ENCODE data around the gene PRPF8. TPM values are rescaled to one million over a fixed set of nuclear protein-coding genes. Genes with fewer than 3 reads are reported as not detected.

Gene PRPF8
- total RNA-seq, 1 experiment from 2014 or later = 439 TPM

DNA sequence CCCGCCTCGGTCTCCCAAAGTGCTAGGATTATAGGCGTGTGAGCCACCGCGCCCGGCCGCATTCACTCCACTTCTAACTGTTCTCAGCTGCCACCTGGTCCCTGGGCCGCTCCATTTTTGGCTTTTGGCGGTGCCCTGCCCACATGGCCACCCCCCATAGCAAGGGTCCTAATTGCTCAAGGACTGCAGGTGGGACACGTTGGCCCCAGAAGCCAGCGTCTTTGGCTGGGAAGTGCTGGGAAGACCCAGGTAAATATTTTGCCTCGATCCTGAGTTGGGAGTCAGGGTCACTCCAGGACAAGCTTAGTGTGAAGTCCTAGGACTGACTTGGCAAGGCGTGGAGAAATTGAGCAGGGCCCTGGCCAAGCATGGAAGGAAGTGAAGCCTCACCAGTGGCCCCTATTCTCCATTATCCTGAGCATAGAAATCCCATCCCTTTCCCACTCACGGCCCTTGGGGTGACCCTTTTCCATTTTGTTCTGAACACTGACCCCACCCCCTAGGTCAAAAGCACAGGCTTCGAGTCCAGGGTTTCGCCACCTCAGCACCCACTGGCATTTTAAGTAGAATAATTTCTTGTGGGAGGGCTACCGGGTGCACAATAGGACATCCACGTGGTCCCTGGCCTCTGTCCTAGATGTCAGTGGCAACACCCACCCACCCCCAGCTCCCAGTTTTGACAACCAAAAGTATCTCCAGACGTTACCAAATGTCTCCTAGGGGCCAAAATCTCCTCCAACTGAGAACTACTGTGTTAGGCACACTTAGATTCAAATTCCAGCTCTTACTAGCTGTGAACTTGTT lies 33.9 kb upstream of the PRPF8 start:
- TF ChIP-seq, protein P1, sequence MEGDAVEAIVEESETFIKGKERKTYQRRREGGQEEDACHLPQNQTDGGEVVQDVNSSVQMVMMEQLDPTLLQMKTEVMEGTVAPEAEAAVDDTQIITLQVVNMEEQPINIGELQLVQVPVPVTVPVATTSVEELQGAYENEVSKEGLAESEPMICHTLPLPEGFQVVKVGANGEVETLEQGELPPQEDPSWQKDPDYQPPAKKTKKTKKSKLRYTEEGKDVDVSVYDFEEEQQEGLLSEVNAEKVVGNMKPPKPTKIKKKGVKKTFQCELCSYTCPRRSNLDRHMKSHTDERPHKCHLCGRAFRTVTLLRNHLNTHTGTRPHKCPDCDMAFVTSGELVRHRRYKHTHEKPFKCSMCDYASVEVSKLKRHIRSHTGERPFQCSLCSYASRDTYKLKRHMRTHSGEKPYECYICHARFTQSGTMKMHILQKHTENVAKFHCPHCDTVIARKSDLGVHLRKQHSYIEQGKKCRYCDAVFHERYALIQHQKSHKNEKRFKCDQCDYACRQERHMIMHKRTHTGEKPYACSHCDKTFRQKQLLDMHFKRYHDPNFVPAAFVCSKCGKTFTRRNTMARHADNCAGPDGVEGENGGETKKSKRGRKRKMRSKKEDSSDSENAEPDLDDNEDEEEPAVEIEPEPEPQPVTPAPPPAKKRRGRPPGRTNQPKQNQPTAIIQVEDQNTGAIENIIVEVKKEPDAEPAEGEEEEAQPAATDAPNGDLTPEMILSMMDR (conservative IDR thresholded peaks at IDR 0.05; ENCODE audit: low read depth, low read length) = no peak
- TF ChIP-seq EZH2 (IDR thresholded peaks at IDR 0.05; ENCODE audit: borderline replicate concordance, low read depth, low read length, poor library complexity, severe bottlenecking) = no peak
- intact Hi-C loops (cut with micrococcal nuclease; ENCODE audit: unreplicated experiment) = loop anchor here (5.0 to 10.0 kb wide), 2 partner anchors 146 to 324 kb away; partner anchors contain the start of gene OVCA2
- Histone ChIP-seq H3K4me3 (ENCODE audit: low read depth, low read length, poor library complexity, severe bottlenecking) (no peak overlapping the region), H3K4me1 (ENCODE audit: insufficient read depth, low read length, poor library complexity, severe bottlenecking) (peaks cover 21% of the 10 kb centered on the region), H3K9me3 (ENCODE audit: low read depth, low read length, poor library complexity, severe bottlenecking) (no peaks in the 10 kb centered on the region), H3K27ac (ENCODE audit: low read depth, low read length, poor library complexity, severe bottlenecking) (peak overlapping the region; percentile 99), H3K36me3 (ENCODE audit: insufficient read depth, low read length, poor library complexity, severe bottlenecking) (no peaks in the 10 kb centered on the region), H3K27me3 (replicated peaks; ENCODE audit: insufficient read depth, low read depth, low read length, poor library complexity) (no peaks in the 10 kb centered on the region)
- ChIA-PET CTCF (no interaction called here), POLR2A (ENCODE audit: low non-redundant PET) (no interaction called here)
- DNase-seq (ENCODE audit: low spot score) = no peak
- no TSS peak for BruUV-seq (replicated peaks)

DNA sequence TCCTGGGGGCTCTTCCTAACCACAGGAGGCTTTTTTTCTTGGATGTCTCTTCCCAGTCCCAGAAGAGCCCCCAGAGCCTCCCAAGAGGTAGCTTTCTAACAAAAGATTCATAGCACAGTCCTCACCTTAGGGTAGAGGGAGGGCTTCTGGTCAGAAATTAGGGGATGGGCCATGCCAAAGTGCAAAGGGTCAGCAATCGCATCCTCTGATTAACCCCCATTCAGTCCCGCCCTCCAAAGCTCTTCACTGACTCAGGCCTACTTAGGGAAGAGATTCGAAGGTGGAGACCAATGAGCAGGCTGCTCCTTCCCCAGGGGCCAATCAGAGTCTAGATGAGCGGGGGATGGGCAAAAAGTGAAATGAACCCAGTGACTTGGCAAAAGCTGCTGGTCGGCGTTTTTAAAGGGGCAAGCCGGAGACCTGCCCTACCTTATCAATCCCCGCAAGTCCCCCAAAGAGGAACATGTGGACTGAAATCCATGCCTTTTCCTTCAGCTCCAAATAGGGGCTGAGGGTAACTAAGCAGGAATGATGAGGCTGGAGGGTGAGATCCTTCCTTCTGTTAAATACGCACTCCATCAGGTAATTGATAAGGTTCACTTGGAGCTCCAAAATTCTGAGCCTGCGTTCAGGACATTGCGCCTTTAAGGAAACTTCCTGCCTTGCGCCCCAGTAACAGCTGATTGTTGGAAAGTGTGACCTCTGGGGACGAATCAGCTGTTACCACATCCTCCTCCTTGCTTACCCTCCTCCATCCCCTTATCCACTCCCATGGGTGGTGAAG lies 32.4 kb upstream of the PRPF8 start:
- no peaks in the 10 kb centered on the region for H3K27me3 ChIP-seq (replicated peaks; ENCODE audit: insufficient read depth, low read depth, low read length, poor library complexity)
- peaks cover 6% of the 10 kb centered on the region for H3K36me3 ChIP-seq (ENCODE audit: insufficient read depth, low read length, poor library complexity, severe bottlenecking)
- peaks cover 28% of the 10 kb centered on the region for H3K4me1 ChIP-seq (ENCODE audit: insufficient read depth, low read length, poor library complexity, severe bottlenecking)
- TF ChIP-seq, protein P1 (conservative IDR thresholded peaks at IDR 0.05; ENCODE audit: low read depth, low read length) = no peak
- TF ChIP-seq EZH2 (IDR thresholded peaks at IDR 0.05; ENCODE audit: borderline replicate concordance, low read depth, low read length, poor library complexity, severe bottlenecking) = no peak
- BruUV-seq (replicated peaks) = no TSS peak
- ChIA-PET CTCF (interaction anchor here (0.6 kb wide), 1 partner anchor 47 kb away, joined by 3 read pairs; no protein-coding TSS in a partner anchor), POLR2A (ENCODE audit: low non-redundant PET) (interaction anchor here (0.6 to 0.7 kb wide), 2 partner anchors 111 to 948 kb away, joined by 3 to 13 read pairs; no protein-coding TSS in a partner anchor)
- H3K27ac ChIP-seq (ENCODE audit: low read depth, low read length, poor library complexity, severe bottlenecking) = peak overlapping the region; percentile 99
- intact Hi-C loops (cut with micrococcal nuclease; ENCODE audit: unreplicated experiment) = loop anchor here (5.0 to 10.0 kb wide), 2 partner anchors 148 to 325 kb away; partner anchors contain the start of gene OVCA2
- DNase-seq (ENCODE audit: low spot score) = peak; percentile 98
- peak overlapping the region; percentile 60 for H3K4me3 ChIP-seq (ENCODE audit: low read depth, low read length, poor library complexity, severe bottlenecking)
- no peaks in the 10 kb centered on the region for H3K9me3 ChIP-seq (ENCODE audit: low read depth, low read length, poor library complexity, severe bottlenecking)
